GM18502 (cell line): ENCODE measurements around the gene EVI5L.

Experiments used
- ATAC-seq: cut with Tn5 transposase; IDR thresholded peaks from one replicate; pipeline ENCODE4 v1.9.1; 2021; ENCODE audit warnings: mild to moderate bottlenecking; ENCODE audit not compliant: unreplicated experiment, poor library complexity

Gene EVI5L

GRCh38 chr19:7869910-7870511 lies 40.0 kb downstream of the EVI5L start:
- ATAC-seq, result no peak

- no peak for ATAC-seq
These were observed 40.8 kb downstream of the EVI5L start for GRCh38 chr19:7870571-7871436.

- ATAC-seq, result no peak
These were observed 41.7 kb downstream of the EVI5L start for GRCh38 chr19:7871437-7872305.

GRCh38 chr19:7872306-7873204 lies 42.5 kb downstream of the EVI5L start:
- no peak for ATAC-seq

- ATAC-seq, result no peak
These were observed 43.5 kb downstream of the EVI5L start for GRCh38 chr19:7873304-7874075.

- no peak for ATAC-seq
These were observed 44.3 kb downstream of the EVI5L start, which contains the start of gene PRR36 for GRCh38 chr19:7874076-7874896. TSS of gene PRR36 (minus strand) at chr19:7874390. CDS start at chr19:7873689, 701 bp downstream.

- no peak for ATAC-seq
These were observed 44.9 kb downstream of the EVI5L start for GRCh38 chr19:7874897-7875273.

- ATAC-seq, result no peak
These were observed 47.3 kb downstream of the EVI5L start for GRCh38 chr19:7877249-7877836.

GRCh38 chr19:7879111-7879807 lies 49.2 kb downstream of the EVI5L start:
- ATAC-seq, result no peak

GRCh38 chr19:7879836-7880235 lies 49.8 kb downstream of the EVI5L start:
- no peak for ATAC-seq

GRCh38 chr19:7881910-7882309 lies 51.9 kb downstream of the EVI5L start:
- ATAC-seq, result no peak

- no peak for ATAC-seq
These were observed 53.1 kb downstream of the EVI5L start for GRCh38 chr19:7883105-7883504.

GRCh38 chr19:7883796-7884570 lies 54.0 kb downstream of the EVI5L start:
- ATAC-seq, result no peak

GRCh38 chr19:7885818-7886217 lies 55.8 kb downstream of the EVI5L start:
- ATAC-seq, result no peak

- ATAC-seq, result no peak
These were observed 57.6 kb downstream of the EVI5L start for GRCh38 chr19:7887408-7888144.
